Uterus (tissue), 2 donors: ENCODE measurements around the gene CCDC171.

Source experiments
- CTCF ChIP-seq, 4 experiments: fragments of 200-600 bp in 2 of 4; fragments of 450-650 bp in 2 of 4; sonication (generic) in 2 of 4; IDR thresholded peaks; one replicate each; pipeline ENCODE4 v1.5.1; 2016 to 2019; ENCODE audit warnings: antibody characterized with exemption in 4 of 4, mild to moderate bottlenecking in 2 of 4, moderate library complexity in 1 of 4
- POLR2A ChIP-seq, 2 donors: fragments of 450-650 bp; IDR thresholded peaks; one replicate each; pipeline ENCODE4 v1.6.1; 2016; ENCODE audit warnings: antibody characterized with exemption in 2 of 2, mild to moderate bottlenecking in 1 of 2, moderate library complexity in 1 of 2

- TF ChIP-seq CTCF (IDR thresholded peaks at IDR 0.05) (no peak), POLR2A (IDR thresholded peaks at IDR 0.05) (no peak)
Observed at GRCh38 chr9:16001856-16002255, 449.0 kb downstream of the CCDC171 start.
